ENCODE data around the gene POU2F2.
"Not testable (repeated sequence)": the region's sequence is repeated elsewhere in the genome, so short reads cannot be mapped to it uniquely, and the experiment has no call there.

Gene POU2F2

GRCh38 chr19:42109896-42110295 lies 22.4 kb downstream of the POU2F2 start:
- Histone ChIP-seq H3K4me3 (no peak overlapping the region), H3K27ac (no peak overlapping the region), H3K9ac (ENCODE audit: insufficient read length) (no peak overlapping the region), H3K36me3 (ENCODE audit: insufficient read depth, low read length) (no peaks in the 10 kb centered on the region), H3K9me3 (ENCODE audit: low read depth, low read length) (no peaks in the 10 kb centered on the region)
- DNase-seq (ENCODE audit: low read depth, low spot score): no peak
- TF ChIP-seq POLR2AphosphoS5 (IDR thresholded peaks at IDR 0.05; ENCODE audit: borderline replicate concordance, low read depth, low read length): no peak
- no peak for TF ChIP-seq EZH2 (IDR thresholded peaks at IDR 0.05)
- TF ChIP-seq FOXP2 (optimal IDR thresholded peaks at IDR 0.05; ENCODE audit: control extremely low read depth, extremely low read length, insufficient read depth): no peak

DNA sequence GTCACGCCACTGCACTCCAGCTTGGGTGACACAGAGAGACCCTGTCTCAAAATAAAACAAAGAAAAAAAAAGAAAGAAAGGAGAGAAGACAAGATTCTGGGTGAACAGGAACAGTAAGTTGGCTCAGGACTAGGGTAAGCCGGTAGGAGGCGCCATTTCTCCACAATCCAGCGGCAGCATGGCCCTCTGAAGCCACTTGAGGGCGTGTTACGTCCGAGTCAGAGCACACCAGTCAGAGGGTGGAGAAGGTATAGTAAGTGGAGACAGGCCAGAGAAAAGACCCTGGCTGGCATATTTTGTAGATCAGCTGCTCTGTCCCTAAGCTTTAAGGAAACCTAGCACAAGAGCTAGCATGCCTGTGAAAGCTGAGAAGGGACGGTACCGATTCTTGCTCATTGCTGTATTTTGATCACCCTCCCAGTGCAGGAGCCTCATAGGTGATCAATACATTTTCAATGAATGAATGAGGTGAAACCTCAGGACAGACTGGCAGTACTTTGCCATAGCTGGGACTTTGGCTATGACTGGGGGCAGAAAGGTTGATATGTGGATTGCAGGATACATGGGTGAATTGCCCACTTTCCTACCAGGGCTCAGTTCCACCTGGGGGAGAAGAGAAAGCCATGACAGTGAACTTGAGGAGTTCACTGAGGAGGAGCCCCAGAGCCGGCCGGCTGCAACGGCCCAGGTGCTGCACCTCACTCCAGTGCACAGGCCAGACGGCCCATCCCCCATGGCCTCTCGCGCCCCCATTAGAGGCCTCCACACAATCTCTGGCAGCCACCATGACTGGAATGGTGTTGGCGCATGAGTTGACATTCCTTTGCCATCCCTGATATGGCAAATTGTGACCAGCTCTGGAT lies 23.5 kb downstream of the POU2F2 start:
- no peak overlapping the region for H3K27ac ChIP-seq
- no peak overlapping the region for H3K9ac ChIP-seq (ENCODE audit: insufficient read length)
- H3K4me3 ChIP-seq: no peak overlapping the region
- H3K36me3 ChIP-seq (ENCODE audit: insufficient read depth, low read length): no peaks in the 10 kb centered on the region
- no peaks in the 10 kb centered on the region for H3K9me3 ChIP-seq (ENCODE audit: low read depth, low read length)
- peak; percentile 60 for DNase-seq (ENCODE audit: low read depth, low spot score)
- TF ChIP-seq FOXP2 (optimal IDR thresholded peaks at IDR 0.05; ENCODE audit: control extremely low read depth, extremely low read length, insufficient read depth): no peak
- TF ChIP-seq EZH2 (IDR thresholded peaks at IDR 0.05): no peak
- no peak for TF ChIP-seq POLR2AphosphoS5 (IDR thresholded peaks at IDR 0.05; ENCODE audit: borderline replicate concordance, low read depth, low read length)

DNA sequence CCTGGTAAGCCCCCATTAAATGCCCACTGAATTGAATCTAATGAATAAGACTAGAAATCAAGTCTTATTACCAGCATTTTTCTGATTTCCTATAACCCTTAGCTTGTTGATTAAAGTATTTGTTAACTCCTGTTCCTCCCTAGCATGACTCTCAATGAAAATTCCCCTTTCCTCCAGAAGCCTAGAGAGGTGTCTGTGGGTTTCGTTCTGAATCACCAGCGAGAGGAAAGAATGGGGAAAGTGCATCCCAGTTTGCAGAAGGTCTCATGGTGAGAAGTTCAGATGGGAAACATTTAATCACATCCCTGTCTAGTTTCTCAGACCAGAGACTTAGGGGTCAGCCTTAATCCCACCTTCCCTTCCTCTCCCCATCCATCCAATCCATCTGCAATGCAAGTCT lies 26.9 kb downstream of the POU2F2 start:
- Histone ChIP-seq H3K27ac (no peak overlapping the region), H3K36me3 (ENCODE audit: insufficient read depth, low read length) (no peaks in the 10 kb centered on the region), H3K9ac (ENCODE audit: insufficient read length) (no peak overlapping the region), H3K4me3 (no peak overlapping the region), H3K9me3 (ENCODE audit: low read depth, low read length) (no peaks in the 10 kb centered on the region)
- DNase-seq (ENCODE audit: low read depth, low spot score): no peak
- TF ChIP-seq FOXP2 (optimal IDR thresholded peaks at IDR 0.05; ENCODE audit: control extremely low read depth, extremely low read length, insufficient read depth) (no peak), POLR2AphosphoS5 (IDR thresholded peaks at IDR 0.05; ENCODE audit: borderline replicate concordance, low read depth, low read length) (no peak), EZH2 (IDR thresholded peaks at IDR 0.05) (no peak)

DNA sequence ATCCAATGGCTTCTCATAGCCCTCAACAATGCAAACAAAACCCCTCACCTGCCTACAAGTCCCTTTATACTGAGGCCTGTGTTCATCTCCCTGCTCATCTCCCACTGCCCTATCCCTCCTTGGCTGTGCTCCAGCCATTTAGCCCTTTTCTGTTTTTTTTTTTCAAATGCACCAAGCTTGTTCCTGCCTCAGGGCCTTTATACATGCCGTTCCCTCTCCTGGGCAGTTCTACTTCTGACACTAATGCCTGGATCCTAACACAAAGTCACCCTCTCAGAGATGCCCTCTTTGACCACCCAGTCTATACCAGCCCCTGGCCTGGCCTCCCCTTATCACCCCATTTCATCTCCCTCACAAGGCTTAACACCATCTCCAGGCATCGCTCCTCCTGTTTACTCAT lies 29.4 kb downstream of the POU2F2 start:
- H3K9me3 ChIP-seq (ENCODE audit: low read depth, low read length): no peaks in the 10 kb centered on the region
- H3K4me3 ChIP-seq: no peak overlapping the region
- no peaks in the 10 kb centered on the region for H3K36me3 ChIP-seq (ENCODE audit: insufficient read depth, low read length)
- H3K27ac ChIP-seq: no peak overlapping the region
- no peak for TF ChIP-seq EZH2 (IDR thresholded peaks at IDR 0.05)
- TF ChIP-seq POLR2AphosphoS5 (IDR thresholded peaks at IDR 0.05; ENCODE audit: borderline replicate concordance, low read depth, low read length): no peak
- TF ChIP-seq FOXP2 (optimal IDR thresholded peaks at IDR 0.05; ENCODE audit: control extremely low read depth, extremely low read length, insufficient read depth): no peak
- no peak for DNase-seq (ENCODE audit: low read depth, low spot score)
- no peak overlapping the region for H3K9ac ChIP-seq (ENCODE audit: insufficient read length)

GRCh38 chr19:42100241-42100640 lies 32.0 kb downstream of the POU2F2 start:
- H3K9me3 ChIP-seq (ENCODE audit: low read depth, low read length); H3K9ac ChIP-seq (ENCODE audit: insufficient read length); H3K36me3 ChIP-seq (ENCODE audit: insufficient read depth, low read length); DNase-seq (ENCODE audit: low read depth, low spot score); H3K4me3 ChIP-seq; H3K27ac ChIP-seq: not testable (repeated sequence)

GRCh38 chr19:42099336-42099925 lies 32.8 kb downstream of the POU2F2 start:
- no peak for DNase-seq (ENCODE audit: low read depth, low spot score)
- Histone ChIP-seq H3K4me3 (no peak overlapping the region), H3K9me3 (ENCODE audit: low read depth, low read length) (no peaks in the 10 kb centered on the region), H3K9ac (ENCODE audit: insufficient read length) (no peak overlapping the region), H3K36me3 (ENCODE audit: insufficient read depth, low read length) (no peaks in the 10 kb centered on the region), H3K27ac (no peak overlapping the region)
- TF ChIP-seq EZH2 (IDR thresholded peaks at IDR 0.05) (no peak), POLR2AphosphoS5 (IDR thresholded peaks at IDR 0.05; ENCODE audit: borderline replicate concordance, low read depth, low read length) (no peak), FOXP2 (optimal IDR thresholded peaks at IDR 0.05; ENCODE audit: control extremely low read depth, extremely low read length, insufficient read depth) (no peak)

DNA sequence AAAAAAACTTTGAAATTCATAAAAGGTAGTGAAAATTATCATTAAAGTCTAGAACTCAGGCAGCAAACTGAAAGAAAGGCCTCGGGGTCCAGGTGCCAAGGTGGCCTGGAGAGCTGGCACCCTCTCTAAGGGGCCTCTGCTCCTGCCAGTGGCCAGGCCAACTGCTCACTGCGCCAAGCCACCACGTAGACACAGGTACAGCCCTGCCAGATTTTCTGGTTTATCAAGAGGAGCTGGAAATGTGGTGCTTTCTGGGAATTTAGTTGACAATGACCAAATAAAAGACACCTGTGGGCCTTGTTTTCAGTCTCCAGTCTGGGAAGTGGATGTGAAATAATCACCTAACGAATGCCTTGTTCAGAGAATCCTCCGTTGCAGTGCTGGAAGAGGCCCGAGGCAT lies 33.5 kb downstream of the POU2F2 start:
- Histone ChIP-seq H3K36me3 (ENCODE audit: insufficient read depth, low read length) (no peaks in the 10 kb centered on the region), H3K27ac (no peak overlapping the region), H3K4me3 (no peak overlapping the region), H3K9ac (ENCODE audit: insufficient read length) (no peak overlapping the region), H3K9me3 (ENCODE audit: low read depth, low read length) (no peaks in the 10 kb centered on the region)
- TF ChIP-seq EZH2 (IDR thresholded peaks at IDR 0.05): no peak
- no peak for TF ChIP-seq FOXP2 (optimal IDR thresholded peaks at IDR 0.05; ENCODE audit: control extremely low read depth, extremely low read length, insufficient read depth)
- TF ChIP-seq POLR2AphosphoS5 (IDR thresholded peaks at IDR 0.05; ENCODE audit: borderline replicate concordance, low read depth, low read length): no peak
- DNase-seq (ENCODE audit: low read depth, low spot score): no peak

DNA sequence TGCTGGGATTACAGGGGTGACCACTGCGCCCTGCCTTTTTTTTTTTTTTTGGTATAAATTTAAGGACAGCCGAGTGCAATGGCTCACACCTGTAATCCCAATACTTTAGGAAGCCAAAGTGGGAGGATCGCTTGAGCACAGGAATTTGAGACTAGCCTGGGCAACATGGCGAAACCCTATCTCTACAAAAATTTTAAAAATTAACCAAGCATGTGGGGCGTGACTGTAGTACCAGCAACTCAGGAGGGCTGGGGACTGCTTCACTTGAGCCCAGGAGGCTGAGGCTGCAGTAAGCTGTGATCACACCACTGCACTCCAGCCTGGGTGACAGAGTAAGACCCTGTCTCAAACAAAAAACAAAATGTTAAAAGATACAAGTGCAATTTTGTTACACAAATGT lies 34.8 kb downstream of the POU2F2 start:
- TF ChIP-seq FOXP2 (optimal IDR thresholded peaks at IDR 0.05; ENCODE audit: control extremely low read depth, extremely low read length, insufficient read depth) (no peak), POLR2AphosphoS5 (IDR thresholded peaks at IDR 0.05; ENCODE audit: borderline replicate concordance, low read depth, low read length) (no peak), EZH2 (IDR thresholded peaks at IDR 0.05) (no peak)
- no peaks in the 10 kb centered on the region for H3K36me3 ChIP-seq (ENCODE audit: insufficient read depth, low read length)

More for the DNA sequence above, 34.8 kb downstream of the POU2F2 start:
- Histone ChIP-seq H3K9ac (ENCODE audit: insufficient read length) (no peak overlapping the region), H3K27ac (no peak overlapping the region), H3K9me3 (ENCODE audit: low read depth, low read length) (no peaks in the 10 kb centered on the region), H3K4me3 (no peak overlapping the region)
- DNase-seq (ENCODE audit: low read depth, low spot score): no peak
